DMS153 treated with DMSO at 0.1 percent for 48 hours (cell line): ENCODE data around the gene P2RX6.
"Not testable (repeated sequence)": the region's sequence is repeated elsewhere in the genome, so short reads cannot be mapped to it uniquely, and the experiment has no call there.

Experiments
- DNase-seq: peaks from one replicate; lab custom pipeline; 2025; ENCODE audit not compliant: unreplicated experiment; lab: John Stamatoyannopoulos, UW

P2RX6 gene

GRCh38 chr22:20994128-20994901, 20.6 kb upstream of the P2RX6 start:
- DNase-seq: no peak

- DNase-seq: no peak
These were observed 20.1 kb upstream of the P2RX6 start for GRCh38 chr22:20994902-20995241.

GRCh38 chr22:20995329-20996030, 19.5 kb upstream of the P2RX6 start:
- DNase-seq: no peak

GRCh38 chr22:20996031-20996410, 18.9 kb upstream of the P2RX6 start:
- DNase-seq: no peak

GRCh38 chr22:20996598-20997535, 18.1 kb upstream of the P2RX6 start:
- no peak for DNase-seq

- no peak for DNase-seq
These were observed 17.3 kb upstream of the P2RX6 start for GRCh38 chr22:20997536-20998257.

GRCh38 chr22:20998411-20999336, 16.3 kb upstream of the P2RX6 start:
- DNase-seq: no peak

- no peak for DNase-seq
These were observed 15.4 kb upstream of the P2RX6 start for GRCh38 chr22:20999350-21000206.

GRCh38 chr22:21000207-21000986, 14.6 kb upstream of the P2RX6 start:
- DNase-seq: no peak

- DNase-seq: no peak
These were observed 13.9 kb upstream of the P2RX6 start for GRCh38 chr22:21000987-21001600.

- DNase-seq: peak; percentile 94
These were observed 13.2 kb upstream of the P2RX6 start, which contains the start of gene THAP7 for GRCh38 chr22:21001601-21002325. THAP7 (minus strand) TSS chr22:21002118; CDS start chr22:21001911, 207 bp downstream.

- no peak for DNase-seq
These were observed 11.2 kb upstream of the P2RX6 start for GRCh38 chr22:21003782-21004181.

GRCh38 chr22:21009208-21009607, 5.8 kb upstream of the P2RX6 start:
- not testable (repeated sequence) for DNase-seq

- no peak for DNase-seq
These were observed 5.1 kb upstream of the P2RX6 start for GRCh38 chr22:21009638-21010425.

GRCh38 chr22:21010426-21011113, 4.4 kb upstream of the P2RX6 start:
- no peak for DNase-seq
